Prostate gland (tissue), 2 donors: ENCODE measurements around the gene AP2A1.

Experiments used
- POLR2A ChIP-seq: fragments of 450-650 bp; IDR thresholded peaks from one replicate; pipeline ENCODE4 v1.6.1; 2016; ENCODE audit warnings: antibody characterized with exemption, mild to moderate bottlenecking
- POLR2AphosphoS5 ChIP-seq: sonication (generic); formaldehyde crosslinking; IDR thresholded peaks from one replicate; pipeline ENCODE4 v1.6.1; 2017; ENCODE audit warnings: antibody characterized with exemption
- TF ChIP-seq, protein P1 (sequence below), 4 experiments: fragments of 200-600 bp in 2 of 4; fragments of 450-650 bp in 2 of 4; sonication (generic) in 2 of 4; IDR thresholded peaks; 1 replicate in 3 of 4; 2 replicates in 1 of 4; pipeline ENCODE4 v1.5.1; 2016 to 2019; ENCODE audit warnings: antibody characterized with exemption in 4 of 4, mild to moderate bottlenecking in 2 of 4, moderate library complexity in 2 of 4

GRCh38 chr19:49829721-49830120 lies 62.9 kb downstream of the AP2A1 start:
- TF ChIP-seq POLR2A (no peak), POLR2AphosphoS5 (no peak)
- TF ChIP-seq, protein P1, sequence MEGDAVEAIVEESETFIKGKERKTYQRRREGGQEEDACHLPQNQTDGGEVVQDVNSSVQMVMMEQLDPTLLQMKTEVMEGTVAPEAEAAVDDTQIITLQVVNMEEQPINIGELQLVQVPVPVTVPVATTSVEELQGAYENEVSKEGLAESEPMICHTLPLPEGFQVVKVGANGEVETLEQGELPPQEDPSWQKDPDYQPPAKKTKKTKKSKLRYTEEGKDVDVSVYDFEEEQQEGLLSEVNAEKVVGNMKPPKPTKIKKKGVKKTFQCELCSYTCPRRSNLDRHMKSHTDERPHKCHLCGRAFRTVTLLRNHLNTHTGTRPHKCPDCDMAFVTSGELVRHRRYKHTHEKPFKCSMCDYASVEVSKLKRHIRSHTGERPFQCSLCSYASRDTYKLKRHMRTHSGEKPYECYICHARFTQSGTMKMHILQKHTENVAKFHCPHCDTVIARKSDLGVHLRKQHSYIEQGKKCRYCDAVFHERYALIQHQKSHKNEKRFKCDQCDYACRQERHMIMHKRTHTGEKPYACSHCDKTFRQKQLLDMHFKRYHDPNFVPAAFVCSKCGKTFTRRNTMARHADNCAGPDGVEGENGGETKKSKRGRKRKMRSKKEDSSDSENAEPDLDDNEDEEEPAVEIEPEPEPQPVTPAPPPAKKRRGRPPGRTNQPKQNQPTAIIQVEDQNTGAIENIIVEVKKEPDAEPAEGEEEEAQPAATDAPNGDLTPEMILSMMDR (IDR thresholded peaks at IDR 0.05), result no peak
